Pancreas (tissue), 10 donors: Measurements from ENCODE around the gene SLCO3A1. TPM values are rescaled to one million over a fixed set of nuclear protein-coding genes. Genes with fewer than 3 reads are reported as not detected.
A peak's percentile ranks its signal among the peaks of the same experiment; 100 is the strongest.

Experiments
- ATAC-seq, 4 donors: fragments of 200-7000 bp; cut with Tn5 transposase; one replicate each; pipeline versions ENCODE4 v1.8.0 to v1.9.1; 2020; ENCODE audit warnings: mild to moderate bottlenecking in 4 of 4, moderate library complexity in 4 of 4
- DNase-seq, 6 donors: peaks; one replicate each; pipeline ENCODE4 v3.0.0-alpha.2; 2020
- FAIRE-seq: peaks from 2 replicates; lab custom pipeline; 2012; peaks lifted over from hg19 to GRCh38; lab: Jason Lieb, UNC
- H3K27ac ChIP-seq, 4 donors: fragments of 200-600 bp; sonication (generic); 1 replicate in 3 of 4; 2 replicates in 1 of 4; pipeline versions ENCODE4 v1.5.0 to v1.8.0; 2020
- H3K27me3 ChIP-seq, 4 donors: fragments of 200-600 bp; one replicate each; pipeline ENCODE4 v1.8.0; 2021
- H3K36me3 ChIP-seq, 3 donors: fragments of 200-600 bp; sonication (generic) in 1 of 3; one replicate each; pipeline versions ENCODE4 v1.5.0 to v1.8.0; 2020 to 2021
- H3K4me1 ChIP-seq, 3 donors: fragments of 200-600 bp; one replicate each; pipeline ENCODE4 v1.8.0; 2021
- H3K4me3 ChIP-seq, 4 donors: fragments of 200-600 bp; sonication (generic) in 2 of 4; one replicate each; pipeline versions ENCODE4 v1.5.0 to v1.8.0; 2020 to 2021
- H3K9me3 ChIP-seq, 4 donors: fragments of 200-600 bp; one replicate each; pipeline ENCODE4 v1.8.0; 2021
- CTCF ChIP-seq, 4 donors: fragments of 200-600 bp; sonication (generic) in 3 of 4; IDR thresholded peaks; one replicate each; pipeline versions ENCODE4 v1.5.0 to v1.8.0; 2021; ENCODE audit warnings: antibody characterized with exemption in 4 of 4
- WGBS, 2 donors: extraction: QIAGEN DNeasy Blood & Tissue Kit; methylation state at CpG; one replicate each; pipeline ENCODE4 v1.1.7; 2013; 5-methylcytosine and 5-hydroxymethylcytosine counted together
- intact Hi-C, 3 donors: fragments of 100-400 bp; cut with DNase I; formaldehyde crosslinking; loops; one replicate each; pipeline versions ENCODE4 v1.11.1 to v1.14.2; 2022
- polyA plus RNA-seq, 2 donors: library from polyadenylated mRNA; stranded (reverse); fragments of 200-250 nt; gene quantifications; one replicate each; pipeline ENCODE4 v1.2.3, GENCODE V29; 2013
- total RNA-seq, 6 donors: library from RNA; stranded (reverse); fragmentation: NEBNext Ultra II Directional in 4 of 6; extraction: Animal tissue kit (Norgen Biotek cat#: 25700) in 4 of 6; gene quantifications; one replicate each; pipeline versions ENCODE4 v1.2.1 to v1.2.4, GENCODE V29; 2021 to 2023
- donor health status: healthy with polysubstance abuse.
- donor health status: DM: no; HTN: no; CAD: no; lungs with moderate emphysema.
- donor health status: DM: no; HTN: no; CAD: no.
- donor health status: control.
- donor health status: control.
- donor health status: Bipolar disorder and iron deficiency.
- donor health status: DM: yes; HTN: yes; CAD: no.
- donor health status: DM: no; HTN: no; CAD: no.
- donor health status: DM: no; HTN: no; CAD: no.
- donor health status: DM: yes; HTN: yes; CAD: no.

Gene SLCO3A1
- total and polyA plus RNA-seq, 8 donors, result 3.4 to 15.5 (median 6.7) TPM

- Histone ChIP-seq H3K4me1 (no peaks in the 10 kb centered on the region), H3K27me3 (no peaks in the 10 kb centered on the region), H3K27ac (no peak overlapping the region), H3K4me3 (no peak overlapping the region), H3K9me3 (no peaks in the 10 kb centered on the region), H3K36me3 (no peaks in the 10 kb centered on the region)
- intact Hi-C loops, result loop anchor here in 1 of 3 donors (10.0 kb wide), 1 partner anchor 109 kb away; no protein-coding TSS in a partner anchor
- DNase-seq, result no peak
- WGBS, 2 donors, result 58 to 67% methylated on average over 9 of the region's 9 CpGs
- no peak for FAIRE-seq
- ATAC-seq, result peak in 1 of 4 donors; percentile 38
- no peak for TF ChIP-seq CTCF (IDR thresholded peaks at IDR 0.05)
Observed at GRCh38 chr15:91965501-91966193, 112.1 kb downstream of the SLCO3A1 start.

GRCh38 chr15:91966194-91966552 is 112.7 kb downstream of the SLCO3A1 start:
- Histone ChIP-seq H3K4me1 (no peaks in the 10 kb centered on the region), H3K27me3 (no peaks in the 10 kb centered on the region), H3K9me3 (no peaks in the 10 kb centered on the region), H3K36me3 (no peaks in the 10 kb centered on the region), H3K27ac (no peak overlapping the region), H3K4me3 (no peak overlapping the region)
- FAIRE-seq (no peak), DNase-seq (no peak), ATAC-seq (no peak)
- intact Hi-C loops, result loop anchor here in 1 of 3 donors (10.0 kb wide), 1 partner anchor 109 kb away; no protein-coding TSS in a partner anchor
- WGBS, 2 donors, result 74 to 82% methylated on average over 6 of the region's 6 CpGs
- no peak for TF ChIP-seq CTCF (IDR thresholded peaks at IDR 0.05)

GRCh38 chr15:91967935-91968606 is 114.6 kb downstream of the SLCO3A1 start:
- no peak overlapping the region for H3K4me3 ChIP-seq
- H3K27ac ChIP-seq, result no peak overlapping the region
- no peak for FAIRE-seq
- ATAC-seq, result peak in 1 of 4 donors; percentile 35
- intact Hi-C loops, result loop anchor here in 1 of 3 donors (10.0 kb wide), 1 partner anchor 107 kb away; no protein-coding TSS in a partner anchor
- 61 to 80% methylated on average over 8 of the region's 8 CpGs for WGBS, 2 donors
- DNase-seq, result no peak
- no peaks in the 10 kb centered on the region for H3K27me3 ChIP-seq
- TF ChIP-seq CTCF (IDR thresholded peaks at IDR 0.05), result no peak
- H3K4me1 ChIP-seq, result no peaks in the 10 kb centered on the region
- H3K36me3 ChIP-seq, result no peaks in the 10 kb centered on the region
- no peaks in the 10 kb centered on the region for H3K9me3 ChIP-seq

- Histone ChIP-seq H3K27ac (no peak overlapping the region), H3K9me3 (no peaks in the 10 kb centered on the region), H3K27me3 (no peaks in the 10 kb centered on the region), H3K4me3 (no peak overlapping the region), H3K4me1 (no peaks in the 10 kb centered on the region), H3K36me3 (no peaks in the 10 kb centered on the region)
- no peak for DNase-seq
- intact Hi-C loops, result loop anchor here in 1 of 3 donors (10.0 kb wide), 1 partner anchor 106 kb away; no protein-coding TSS in a partner anchor
- no peak for ATAC-seq
- no peak for TF ChIP-seq CTCF (IDR thresholded peaks at IDR 0.05)
- no peak for FAIRE-seq
- 70 to 75% methylated on average over 14 of the region's 14 CpGs for WGBS, 2 donors
Observed at GRCh38 chr15:91968610-91969009, 115.1 kb downstream of the SLCO3A1 start.
